ENCODE results near the gene SOX21. TPM values are rescaled to one million over a fixed set of nuclear protein-coding genes. Genes with fewer than 3 reads are reported as not detected.

Gene SOX21
- polyA plus RNA-seq, 2 of the 4 experiments (the other 2 are of a cell fraction) = 0.62 to 6.9 TPM

GRCh38 chr13:94667190-94667589, 45.2 kb downstream of the SOX21 start:
- FAIRE-seq (no peak), ATAC-seq (no peak), DNase-seq (ENCODE audit: low read depth in 1 of 2, low spot score in 1 of 2) (no peak)
- H3K4me2 ChIP-seq = no peak overlapping the region
- POLR2A ChIA-PET = no interaction called here
- no peak overlapping the region for H3K27ac ChIP-seq
- CTCF ChIA-PET = interaction anchor here (1.8 kb wide), 1 partner anchor 489 kb away, joined by 4 read pairs; no protein-coding TSS in a partner anchor
- H3K4me1 ChIP-seq = no peaks in the 10 kb centered on the region
- no peak overlapping the region for H3K4me3 ChIP-seq
- TF ChIP-seq CHD4 (IDR thresholded peaks at IDR 0.05; ENCODE audit: borderline replicate concordance) = no peak
- no peak for TF ChIP-seq RFX5 (IDR thresholded peaks at IDR 0.05)
- TF ChIP-seq BCL3 (IDR thresholded peaks at IDR 0.05) = no peak
- TF ChIP-seq HOXA7 (CRISPR knock-in tag; IDR thresholded peaks at IDR 0.05) = no peak
- no peak for TF ChIP-seq HES2 (IDR thresholded peaks at IDR 0.05)
- TF ChIP-seq CTCF (IDR thresholded peaks at IDR 0.05) = no peak
- TF ChIP-seq KDM5A (IDR thresholded peaks at IDR 0.05) = no peak
- no peak for TF ChIP-seq CHD2 (IDR thresholded peaks at IDR 0.05; ENCODE audit: low read length, partially characterized antibody)
- TF ChIP-seq ESRRA (IDR thresholded peaks at IDR 0.05; ENCODE audit: borderline replicate concordance, low read length) = no peak
- no peak for TF ChIP-seq CBX8 (IDR thresholded peaks at IDR 0.05)
- no peak for TF ChIP-seq MAZ (IDR thresholded peaks at IDR 0.05; ENCODE audit: borderline replicate concordance, low read depth, low read length)
- TF ChIP-seq HEYL (CRISPR knock-in tag; IDR thresholded peaks at IDR 0.05) = no peak
- no peak for TF ChIP-seq MAX (IDR thresholded peaks at IDR 0.05)
- no peaks in the 10 kb centered on the region for H3K9me3 ChIP-seq
- 48% methylated on average over 2 of the region's 2 CpGs for WGBS (ENCODE audit: missing lambda C conversion rate)

- no peak overlapping the region for H3K4me3 ChIP-seq
- H3K9me3 ChIP-seq = no peaks in the 10 kb centered on the region
- H3K4me1 ChIP-seq = no peaks in the 10 kb centered on the region
- DNase-seq (ENCODE audit: low read depth in 1 of 2, low spot score in 1 of 2) = no peak
- ChIA-PET POLR2A (no interaction called here), CTCF (interaction anchor here (1.8 to 4.2 kb wide), 2 partner anchors 9 to 490 kb away, joined by 4 to 17 read pairs; no protein-coding TSS in a partner anchor)
- TF ChIP-seq FOSB (CRISPR knock-in tag; IDR thresholded peaks at IDR 0.05) (no peak), NFE2L2 (conservative IDR thresholded peaks at IDR 0.05; ENCODE audit: low read length) (no peak), CBX2 (IDR thresholded peaks at IDR 0.05; ENCODE audit: borderline replicate concordance, low read depth) (no peak), CEBPB (IDR thresholded peaks at IDR 0.05) (no peak), FOXS1 (CRISPR knock-in tag; IDR thresholded peaks at IDR 0.05) (no peak), TFCP2L1 (CRISPR knock-in tag; IDR thresholded peaks at IDR 0.05) (no peak), ATOH8 (CRISPR knock-in tag; IDR thresholded peaks at IDR 0.05; ENCODE audit: low read depth) (no peak), MYC (IDR thresholded peaks at IDR 0.05; ENCODE audit: borderline replicate concordance, low read length) (no peak), HMGXB4 (CRISPR knock-in tag; IDR thresholded peaks at IDR 0.05; ENCODE audit: borderline replicate concordance) (no peak), HES2 (IDR thresholded peaks at IDR 0.05) (no peak), MAFK (IDR thresholded peaks at IDR 0.05; ENCODE audit: partially characterized antibody) (no peak), NPAS2 (CRISPR knock-in tag; IDR thresholded peaks at IDR 0.05; ENCODE audit: borderline replicate concordance) (no peak)
- no peak overlapping the region for H3K4me2 ChIP-seq
- WGBS (ENCODE audit: missing lambda C conversion rate) = 58% methylated on average over 7 of the region's 7 CpGs
- no peak for FAIRE-seq
- no peak overlapping the region for H3K27ac ChIP-seq
- no peak for ATAC-seq
Observed at GRCh38 chr13:94666065-94666464, 46.3 kb downstream of the SOX21 start.

Measured in A549 (cell line).